Neural cell (in vitro differentiated cells): ENCODE measurements around the gene DUS1L. TPM values are rescaled to one million over a fixed set of nuclear protein-coding genes. Genes with fewer than 3 reads are reported as not detected.

Source experiments
- H2AFZ ChIP-seq: fragments of 200-600, 300-800 bp; sonication (generic), shearing (Covaris generic); 2 replicates; pipeline ENCODE4 v1.6.0; 2014; ENCODE audit warnings: low read depth, mild to moderate bottlenecking, antibody characterized with exemption, low read length, moderate library complexity
- H3F3A ChIP-seq: fragments of 200-600 bp; shearing (Covaris generic); 2 replicates; pipeline ENCODE4 v1.6.1; 2016; ENCODE audit warnings: mild to moderate bottlenecking, moderate library complexity, mixed read lengths, antibody characterized with exemption, low read length; ENCODE audit not compliant: insufficient read depth, poor library complexity, severe bottlenecking
- H3K27ac ChIP-seq: fragments of 200-600, 300-800 bp; sonication (generic), shearing (Covaris generic); 2 replicates; pipeline ENCODE4 v1.5.1; 2014; ENCODE audit warnings: mild to moderate bottlenecking, low read length, moderate library complexity
- H3K27me3 ChIP-seq: fragments of 300-800, 200-600 bp; sonication (generic), shearing (Covaris generic); 2 replicates; pipeline ENCODE4 v1.6.0; 2014; ENCODE audit warnings: mild to moderate bottlenecking, low read depth, low read length, moderate library complexity; ENCODE audit not compliant: insufficient read depth
- H3K36me3 ChIP-seq: fragments of 300-800, 200-600 bp; sonication (generic), shearing (Covaris generic); 2 replicates; pipeline ENCODE4 v1.5.1; 2014; ENCODE audit warnings: mild to moderate bottlenecking, antibody characterized with exemption, low read length, moderate library complexity; ENCODE audit not compliant: insufficient read depth
- H3K4me2 ChIP-seq: fragments of 300-800, 200-600 bp; sonication (generic), shearing (Covaris generic); 2 replicates; pipeline ENCODE4 v1.6.0; 2014; ENCODE audit warnings: mild to moderate bottlenecking, low read length
- H3K4me3 ChIP-seq: fragments of 300-800, 200-600 bp; sonication (generic), shearing (Covaris generic); 2 replicates; pipeline ENCODE4 v1.5.1; 2014; ENCODE audit warnings: mild to moderate bottlenecking, low read length, moderate library complexity
- H3K79me2 ChIP-seq: fragments of 200-600 bp; shearing (Covaris generic); replicated peaks from 2 replicates; pipeline ENCODE4 v1.6.0; 2014; ENCODE audit warnings: mild to moderate bottlenecking, low read length, moderate library complexity; ENCODE audit not compliant: insufficient read depth
- H3K9ac ChIP-seq: fragments of 300-800, 200-600 bp; sonication (generic), shearing (Covaris generic); 2 replicates; pipeline ENCODE4 v1.6.1; 2016; ENCODE audit warnings: mild to moderate bottlenecking, low read length, mixed read lengths
- H3K9me2 ChIP-seq: fragments of 200-600 bp; shearing (Covaris generic); 2 replicates; pipeline ENCODE4 v1.6.1; 2016; ENCODE audit warnings: mild to moderate bottlenecking, low read length, mixed read lengths; ENCODE audit not compliant: insufficient read depth
- H3K9me3 ChIP-seq: fragments of 200-600, 300-800 bp; sonication (generic), shearing (Covaris generic); 2 replicates; pipeline ENCODE4 v1.6.1; 2016; ENCODE audit warnings: mild to moderate bottlenecking, mixed run types, low read length, moderate library complexity, mixed read lengths
- H4K20me1 ChIP-seq: fragments of 200-600 bp; shearing (Covaris generic); 2 replicates; pipeline ENCODE4 v1.6.1; 2016; ENCODE audit warnings: mild to moderate bottlenecking, mixed run types; ENCODE audit not compliant: insufficient read depth
- CTCF ChIP-seq: fragments of 450-650 bp; IDR thresholded peaks from 2 replicates; pipeline ENCODE4 v1.5.1; 2014; ENCODE audit warnings: antibody characterized with exemption, mild to moderate bottlenecking, moderate library complexity; ENCODE audit not compliant: poor library complexity, severe bottlenecking
- EP300 ChIP-seq: fragments of 450-650 bp; conservative IDR thresholded peaks from 2 replicates; pipeline ENCODE4 v1.6.1; 2014; ENCODE audit warnings: antibody characterized with exemption, mild to moderate bottlenecking, moderate library complexity; ENCODE audit not compliant: poor library complexity, severe bottlenecking
- EZH2 ChIP-seq: fragments of 200-600, 300-800 bp; shearing (Covaris generic), sonication (generic); IDR thresholded peaks from 2 replicates; pipeline ENCODE4 v1.6.1; 2014; ENCODE audit warnings: antibody characterized with exemption, low read length, borderline replicate concordance, mild to moderate bottlenecking; ENCODE audit not compliant: insufficient read depth, poor library complexity, severe bottlenecking
- MXI1 ChIP-seq: fragments of 450-650 bp; conservative IDR thresholded peaks from 2 replicates; pipeline ENCODE4 v1.6.1; 2014; ENCODE audit warnings: antibody characterized with exemption, mild to moderate bottlenecking; ENCODE audit not compliant: poor library complexity, severe bottlenecking
- POLR2AphosphoS5 ChIP-seq: IDR thresholded peaks from 2 replicates; pipeline ENCODE4 v1.6.1; 2012
- RAD21 ChIP-seq: fragments of 450-650 bp; conservative IDR thresholded peaks from 2 replicates; pipeline ENCODE4 v1.6.1; 2014; ENCODE audit warnings: antibody characterized with exemption, mild to moderate bottlenecking, moderate library complexity
- REST ChIP-seq: IDR thresholded peaks from 2 replicates; pipeline ENCODE4 v1.6.1; 2012; ENCODE audit warnings: borderline replicate concordance
- SMC3 ChIP-seq: fragments of 450-650 bp; conservative IDR thresholded peaks from 2 replicates; pipeline ENCODE4 v1.6.1; 2014; ENCODE audit warnings: antibody characterized with exemption, mild to moderate bottlenecking, moderate library complexity; ENCODE audit not compliant: poor library complexity
- TAF1 ChIP-seq: IDR thresholded peaks from 2 replicates; pipeline ENCODE4 v1.6.1; 2012; ENCODE audit warnings: low read depth
- polyA plus RNA-seq: library from polyadenylated mRNA; depleted of rRNA; stranded (reverse); fragments of >200 nt; gene quantifications from 2 replicates; pipeline ENCODE4 v1.2.3, GENCODE V29; 2014

The DUS1L gene
- polyA plus RNA-seq, 1 donor from 2014 or later, result 100 TPM

GRCh38 chr17:82014971-82015310, 50.7 kb downstream of the DUS1L start:
- Histone ChIP-seq H3K9me3 (no peaks in the 10 kb centered on the region), H2AFZ (no peak overlapping the region), H3K9me2 (no peaks in the 10 kb centered on the region), H3K9ac (no peak overlapping the region), H3K79me2 (no peaks in the 10 kb centered on the region), H3F3A (no peaks in the 10 kb centered on the region), H3K27me3 (no peaks in the 10 kb centered on the region), H3K27ac (no peak overlapping the region), H3K4me2 (no peak overlapping the region), H4K20me1 (no peaks in the 10 kb centered on the region), H3K36me3 (no peaks in the 10 kb centered on the region), H3K4me3 (no peak overlapping the region)
- TF ChIP-seq MXI1 (no peak), TAF1 (no peak), RAD21 (no peak)

GRCh38 chr17:82014432-82014831, 51.2 kb downstream of the DUS1L start:
- H3F3A ChIP-seq, result no peaks in the 10 kb centered on the region
- no peak overlapping the region for H2AFZ ChIP-seq
- H3K9ac ChIP-seq, result no peak overlapping the region
- H3K4me2 ChIP-seq, result no peak overlapping the region
- no peak overlapping the region for H3K4me3 ChIP-seq
- no peaks in the 10 kb centered on the region for H4K20me1 ChIP-seq
- no peak for TF ChIP-seq POLR2AphosphoS5
- TF ChIP-seq EZH2, result no peak
- H3K9me3 ChIP-seq, result no peaks in the 10 kb centered on the region
- no peak overlapping the region for H3K27ac ChIP-seq
- no peaks in the 10 kb centered on the region for H3K27me3 ChIP-seq
- H3K79me2 ChIP-seq, result no peaks in the 10 kb centered on the region
- no peaks in the 10 kb centered on the region for H3K9me2 ChIP-seq
- no peaks in the 10 kb centered on the region for H3K36me3 ChIP-seq

GRCh38 chr17:82013772-82014321, 51.8 kb downstream of the DUS1L start:
- Histone ChIP-seq H2AFZ (no peak overlapping the region), H3K9ac (no peak overlapping the region), H3K4me3 (no peak overlapping the region), H3F3A (no peaks in the 10 kb centered on the region), H3K27me3 (no peaks in the 10 kb centered on the region), H3K27ac (no peak overlapping the region), H3K9me2 (no peaks in the 10 kb centered on the region), H3K9me3 (no peaks in the 10 kb centered on the region), H3K79me2 (no peaks in the 10 kb centered on the region), H3K4me2 (no peak overlapping the region), H3K36me3 (no peaks in the 10 kb centered on the region), H4K20me1 (no peaks in the 10 kb centered on the region)
- TF ChIP-seq EZH2 (no peak), POLR2AphosphoS5 (no peak)

- no peak overlapping the region for H3K9ac ChIP-seq
- no peaks in the 10 kb centered on the region for H3K9me2 ChIP-seq
Observed at GRCh38 chr17:82013341-82013740, 52.3 kb downstream of the DUS1L start.

More at GRCh38 chr17:82013341-82013740, 52.3 kb downstream of the DUS1L start:
- no peaks in the 10 kb centered on the region for H4K20me1 ChIP-seq
- no peaks in the 10 kb centered on the region for H3F3A ChIP-seq
- no peak overlapping the region for H3K4me3 ChIP-seq
- H3K27me3 ChIP-seq, result no peaks in the 10 kb centered on the region
- H3K4me2 ChIP-seq, result no peak overlapping the region
- no peaks in the 10 kb centered on the region for H3K36me3 ChIP-seq
- H3K27ac ChIP-seq, result no peak overlapping the region
- H3K79me2 ChIP-seq, result no peaks in the 10 kb centered on the region
- TF ChIP-seq EP300, result no peak
- no peak for TF ChIP-seq SMC3
- no peak for TF ChIP-seq EZH2
- TF ChIP-seq POLR2AphosphoS5, result no peak
- TF ChIP-seq TAF1, result no peak
- TF ChIP-seq REST, result no peak
- TF ChIP-seq RAD21, result no peak
- no peak for TF ChIP-seq MXI1
- no peak for TF ChIP-seq CTCF
- H3K9me3 ChIP-seq, result no peaks in the 10 kb centered on the region
- H2AFZ ChIP-seq, result no peak overlapping the region
